ENCODE measurements around the gene GJB4.
A peak's percentile ranks its signal among the peaks of the same experiment; 100 is the strongest.
"Not testable (repeated sequence)": the region's sequence is repeated elsewhere in the genome, so short reads cannot be mapped to it uniquely, and the experiment has no call there.

Gene GJB4

GRCh38 chr1:34759503-34760357 is at the start of gene GJB4:
Gene GJB4, plus strand, starts transcription at chr1:34759740. Its CDS starts 1,515 bp downstream, at chr1:34761255.
- H3K27me3 Mint-ChIP-seq (ENCODE audit: low read depth) = no peaks in the 10 kb centered on the region
- no peaks in the 10 kb centered on the region for H3K36me3 Mint-ChIP-seq (ENCODE audit: low read depth)
- H3K9me3 Mint-ChIP-seq = no peaks in the 10 kb centered on the region
- H3K4me1 Mint-ChIP-seq (ENCODE audit: low read depth) = no peaks in the 10 kb centered on the region
- H3K4me3 Mint-ChIP-seq = no peak within 1 kb of the TSS
- no peak within 1 kb of the TSS for H3K27ac Mint-ChIP-seq

- Mint-ChIP-seq H3K27ac (peak overlapping the region; percentile 33), H3K9me3 (no peaks in the 10 kb centered on the region), H3K4me3 (no peak overlapping the region), H3K4me1 (ENCODE audit: low read depth) (no peaks in the 10 kb centered on the region), H3K27me3 (ENCODE audit: low read depth) (peaks cover 4% of the 10 kb centered on the region), H3K36me3 (ENCODE audit: low read depth) (no peaks in the 10 kb centered on the region)
Measured at GRCh38 chr1:34710812-34711211, 48.7 kb upstream of the GJB4 start.

GRCh38 chr1:34711485-34711884 is 48.1 kb upstream of the GJB4 start:
- Mint-ChIP-seq H3K4me1 (ENCODE audit: low read depth) (no peaks in the 10 kb centered on the region), H3K9me3 (no peaks in the 10 kb centered on the region), H3K36me3 (ENCODE audit: low read depth) (no peaks in the 10 kb centered on the region), H3K27me3 (ENCODE audit: low read depth) (peaks cover 4% of the 10 kb centered on the region), H3K4me3 (no peak overlapping the region), H3K27ac (no peak overlapping the region)

- Mint-ChIP-seq H3K4me3 (no peak overlapping the region), H3K27ac (no peak overlapping the region), H3K4me1 (ENCODE audit: low read depth) (no peaks in the 10 kb centered on the region), H3K36me3 (ENCODE audit: low read depth) (no peaks in the 10 kb centered on the region), H3K27me3 (ENCODE audit: low read depth) (peaks cover 4% of the 10 kb centered on the region), H3K9me3 (no peaks in the 10 kb centered on the region)
Measured at GRCh38 chr1:34712007-34712688, 47.4 kb upstream of the GJB4 start.

- Mint-ChIP-seq H3K36me3 (ENCODE audit: low read depth) (no peaks in the 10 kb centered on the region), H3K27ac (no peak overlapping the region), H3K9me3 (no peaks in the 10 kb centered on the region), H3K27me3 (ENCODE audit: low read depth) (peaks cover 2% of the 10 kb centered on the region), H3K4me1 (ENCODE audit: low read depth) (no peaks in the 10 kb centered on the region), H3K4me3 (no peak overlapping the region)
Measured at GRCh38 chr1:34713443-34713842, 46.1 kb upstream of the GJB4 start.

- Mint-ChIP-seq H3K36me3 (ENCODE audit: low read depth) (no peaks in the 10 kb centered on the region), H3K27ac (no peak overlapping the region), H3K27me3 (ENCODE audit: low read depth) (peaks cover 3% of the 10 kb centered on the region), H3K4me1 (ENCODE audit: low read depth) (no peaks in the 10 kb centered on the region), H3K9me3 (no peaks in the 10 kb centered on the region), H3K4me3 (no peak overlapping the region)
Measured at GRCh38 chr1:34714386-34714785, 45.2 kb upstream of the GJB4 start.

GRCh38 chr1:34715139-34715538 is 44.4 kb upstream of the GJB4 start:
- Mint-ChIP-seq H3K27ac (no peak overlapping the region), H3K9me3 (no peaks in the 10 kb centered on the region), H3K36me3 (ENCODE audit: low read depth) (no peaks in the 10 kb centered on the region), H3K4me3 (no peak overlapping the region), H3K4me1 (ENCODE audit: low read depth) (no peaks in the 10 kb centered on the region), H3K27me3 (ENCODE audit: low read depth) (peaks cover 10% of the 10 kb centered on the region)

- Mint-ChIP-seq H3K4me1 (ENCODE audit: low read depth) (no peaks in the 10 kb centered on the region), H3K9me3 (no peaks in the 10 kb centered on the region), H3K36me3 (ENCODE audit: low read depth) (no peaks in the 10 kb centered on the region), H3K4me3 (no peak overlapping the region), H3K27ac (no peak overlapping the region), H3K27me3 (ENCODE audit: low read depth) (peaks cover 29% of the 10 kb centered on the region)
Measured at GRCh38 chr1:34721241-34721640, 38.3 kb upstream of the GJB4 start.

GRCh38 chr1:34721646-34722355 is 37.7 kb upstream of the GJB4 start:
- H3K36me3 Mint-ChIP-seq (ENCODE audit: low read depth) = no peaks in the 10 kb centered on the region
- H3K27me3 Mint-ChIP-seq (ENCODE audit: low read depth) = peaks cover 29% of the 10 kb centered on the region
- H3K27ac Mint-ChIP-seq = no peak overlapping the region

GRCh38 chr1:34726861-34727260 is 32.7 kb upstream of the GJB4 start:
- Mint-ChIP-seq H3K27ac (no peak overlapping the region), H3K9me3 (no peaks in the 10 kb centered on the region), H3K36me3 (ENCODE audit: low read depth) (no peaks in the 10 kb centered on the region), H3K27me3 (ENCODE audit: low read depth) (peaks cover 19% of the 10 kb centered on the region), H3K4me3 (no peak overlapping the region), H3K4me1 (ENCODE audit: low read depth) (no peaks in the 10 kb centered on the region)

More at GRCh38 chr1:34721646-34722355, 37.7 kb upstream of the GJB4 start:
- H3K9me3 Mint-ChIP-seq = no peaks in the 10 kb centered on the region
- no peak overlapping the region for H3K4me3 Mint-ChIP-seq
- no peaks in the 10 kb centered on the region for H3K4me1 Mint-ChIP-seq (ENCODE audit: low read depth)

GRCh38 chr1:34730485-34730884 is 29.1 kb upstream of the GJB4 start:
- Mint-ChIP-seq H3K27me3 (ENCODE audit: low read depth) (peaks cover 13% of the 10 kb centered on the region), H3K36me3 (ENCODE audit: low read depth) (no peaks in the 10 kb centered on the region), H3K4me1 (ENCODE audit: low read depth) (no peaks in the 10 kb centered on the region), H3K9me3 (no peaks in the 10 kb centered on the region), H3K27ac (no peak overlapping the region), H3K4me3 (no peak overlapping the region)

- not testable (repeated sequence) for H3K9me3 Mint-ChIP-seq; H3K27me3 Mint-ChIP-seq (ENCODE audit: low read depth); H3K4me1 Mint-ChIP-seq (ENCODE audit: low read depth)
Measured at GRCh38 chr1:34732831-34733230, 26.7 kb upstream of the GJB4 start.

GRCh38 chr1:34736692-34737091 is 22.8 kb upstream of the GJB4 start:
- Mint-ChIP-seq H3K4me3 (no peak overlapping the region), H3K27ac (no peak overlapping the region), H3K4me1 (ENCODE audit: low read depth) (no peaks in the 10 kb centered on the region), H3K9me3 (no peaks in the 10 kb centered on the region), H3K27me3 (ENCODE audit: low read depth) (peaks cover 8% of the 10 kb centered on the region), H3K36me3 (ENCODE audit: low read depth) (no peaks in the 10 kb centered on the region)

More at GRCh38 chr1:34732831-34733230, 26.7 kb upstream of the GJB4 start:
- H3K27ac Mint-ChIP-seq; H3K36me3 Mint-ChIP-seq (ENCODE audit: low read depth); H3K4me3 Mint-ChIP-seq: not testable (repeated sequence)

- not testable (repeated sequence) for H3K27ac Mint-ChIP-seq, H3K9me3 Mint-ChIP-seq
Measured at GRCh38 chr1:34737236-34737635, 22.3 kb upstream of the GJB4 start.

GRCh38 chr1:34739613-34740012 is 19.9 kb upstream of the GJB4 start:
- no peaks in the 10 kb centered on the region for H3K4me1 Mint-ChIP-seq (ENCODE audit: low read depth)
- no peak overlapping the region for H3K4me3 Mint-ChIP-seq
- H3K27me3 Mint-ChIP-seq (ENCODE audit: low read depth) = peaks cover 5% of the 10 kb centered on the region
- no peaks in the 10 kb centered on the region for H3K9me3 Mint-ChIP-seq
- no peak overlapping the region for H3K27ac Mint-ChIP-seq
- no peaks in the 10 kb centered on the region for H3K36me3 Mint-ChIP-seq (ENCODE audit: low read depth)

More at GRCh38 chr1:34737236-34737635, 22.3 kb upstream of the GJB4 start:
- H3K27me3 Mint-ChIP-seq (ENCODE audit: low read depth); H3K36me3 Mint-ChIP-seq (ENCODE audit: low read depth); H3K4me3 Mint-ChIP-seq; H3K4me1 Mint-ChIP-seq (ENCODE audit: low read depth): not testable (repeated sequence)
